ENCODE measurements around the gene ABCG1.
"Not testable (repeated sequence)": the region's sequence is repeated elsewhere in the genome, so short reads cannot be mapped to it uniquely, and the experiment has no call there.

Gene ABCG1

DNA sequence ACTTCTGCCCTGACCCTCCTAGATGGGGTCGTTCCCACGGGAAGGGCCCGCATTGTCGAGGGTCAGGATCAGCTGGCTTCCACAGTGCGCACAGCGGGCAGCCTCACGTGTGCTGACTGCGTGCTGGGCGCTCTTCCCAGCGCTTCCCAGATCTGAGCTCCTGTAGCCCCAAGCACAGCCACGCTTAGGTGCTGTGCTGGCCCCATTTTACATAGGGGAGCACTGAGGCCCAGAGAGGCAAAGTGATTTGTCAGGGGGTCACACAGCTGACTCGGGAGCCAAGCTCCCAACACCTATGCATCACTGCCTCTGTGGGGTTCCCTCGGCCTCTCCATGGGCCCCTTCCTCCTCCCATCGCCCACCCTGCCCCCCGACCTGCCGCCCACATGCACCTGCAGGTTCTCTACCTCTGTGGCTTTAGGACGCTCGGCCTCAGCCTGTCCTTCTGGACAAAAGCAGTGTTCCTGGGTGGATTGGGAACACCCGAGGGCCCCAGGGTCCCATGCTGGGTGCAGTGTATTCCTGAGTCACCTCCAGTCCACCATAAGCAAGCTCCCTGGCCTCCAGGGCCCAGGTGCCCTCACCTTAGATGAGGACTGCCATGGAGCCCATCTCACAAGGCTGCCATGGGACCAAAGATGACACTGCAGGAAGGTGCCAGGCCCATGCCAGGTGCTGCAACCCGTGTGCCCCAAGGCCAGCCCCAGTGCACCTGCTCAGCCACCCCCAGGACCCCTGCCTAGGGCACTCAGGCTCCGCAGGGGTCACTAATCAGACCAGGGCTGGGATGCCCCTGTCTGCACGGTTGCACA is 73.0 kb downstream of the ABCG1 start:
- no peak for DNase-seq (ENCODE audit: low spot score)

DNA sequence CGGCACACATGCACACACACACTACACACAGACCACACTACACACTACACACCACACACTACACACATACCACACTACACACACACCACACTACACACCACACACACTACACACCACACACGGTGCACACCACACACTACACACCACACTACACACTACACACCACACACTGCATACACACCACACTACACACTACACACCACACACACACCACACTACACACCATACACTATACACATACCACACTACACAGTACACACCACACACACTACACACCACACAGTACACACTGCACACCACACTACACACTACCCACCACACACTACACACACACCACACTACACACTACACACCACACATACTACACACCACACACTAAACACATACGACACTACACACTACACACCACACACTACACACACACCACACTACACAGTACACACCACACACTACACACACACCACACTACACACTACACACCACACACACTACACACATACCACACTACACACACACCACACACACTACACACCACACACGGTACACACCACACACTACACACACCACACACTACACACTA is 73.7 kb downstream of the ABCG1 start:
- not testable (repeated sequence) for DNase-seq (ENCODE audit: low spot score)

DNA sequence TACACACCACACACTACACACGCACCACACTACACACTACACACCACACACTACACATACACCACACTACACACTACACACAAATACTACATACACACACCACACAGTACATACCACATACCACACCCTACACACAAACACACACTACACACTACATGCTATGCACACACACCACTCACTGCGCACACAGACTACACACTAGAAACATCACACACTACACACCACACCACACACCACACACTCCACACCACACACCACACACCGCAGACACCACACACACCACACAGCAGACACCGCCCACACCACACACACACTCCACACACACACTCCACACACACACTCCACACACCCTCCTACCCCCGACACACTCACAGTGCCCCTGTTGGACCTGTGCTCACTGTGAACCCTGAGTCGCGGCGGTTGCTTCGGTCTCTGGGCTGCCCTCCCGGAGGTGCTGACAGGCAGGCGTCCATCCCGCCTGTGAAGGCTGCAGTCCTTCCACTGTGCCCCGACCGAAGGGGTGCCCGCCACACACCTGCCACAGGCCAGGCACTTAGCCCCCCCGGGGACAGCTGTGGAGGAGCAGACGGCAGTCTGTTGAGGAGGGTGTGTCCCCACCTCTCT is 74.8 kb downstream of the ABCG1 start:
- no peak for DNase-seq (ENCODE audit: low spot score)

DNA sequence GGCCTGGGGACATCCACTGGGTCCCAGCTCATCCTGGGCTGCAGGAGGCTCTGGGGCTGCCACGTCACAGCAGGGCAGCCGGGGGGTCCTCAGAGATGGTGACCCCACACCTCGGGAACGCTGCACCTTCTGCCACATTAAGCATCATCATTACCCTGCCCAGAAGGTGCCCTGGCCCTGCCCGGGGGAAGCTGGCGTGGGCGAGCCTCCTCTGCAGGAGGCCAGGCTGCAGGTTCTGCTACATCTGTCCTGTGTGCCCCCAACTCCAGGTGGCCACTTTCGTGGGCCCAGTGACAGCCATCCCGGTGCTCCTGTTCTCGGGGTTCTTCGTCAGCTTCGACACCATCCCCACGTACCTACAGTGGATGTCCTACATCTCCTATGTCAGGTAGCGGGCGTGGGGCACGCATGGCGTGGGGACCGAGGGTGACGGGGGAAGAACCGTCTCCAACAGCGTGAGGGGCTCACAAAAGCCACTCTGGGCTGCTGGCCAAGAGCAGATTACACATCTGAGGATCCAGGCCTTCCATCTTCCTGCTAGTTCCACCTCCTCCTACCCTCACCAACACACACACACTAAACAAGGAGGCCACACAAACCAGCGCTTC is 75.4 kb downstream of the ABCG1 start:
- DNase-seq (ENCODE audit: low spot score), result no peak

DNA sequence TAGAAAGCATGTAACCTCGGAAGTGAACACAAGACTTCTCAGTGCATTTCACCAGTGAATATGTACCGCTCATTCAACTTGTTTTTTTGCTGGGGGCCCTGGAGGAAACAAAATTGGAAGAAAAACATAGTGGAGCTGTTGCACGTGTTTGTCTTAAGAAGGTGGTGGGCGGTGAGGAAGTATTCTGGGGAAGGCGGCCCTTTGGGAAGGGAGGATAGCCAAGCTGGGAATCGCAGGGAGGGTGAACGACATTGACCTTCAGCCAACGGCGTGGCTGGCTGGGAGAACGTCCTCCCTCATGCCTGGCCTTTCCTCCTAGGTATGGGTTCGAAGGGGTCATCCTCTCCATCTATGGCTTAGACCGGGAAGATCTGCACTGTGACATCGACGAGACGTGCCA is 76.9 kb downstream of the ABCG1 start:
- no peak for DNase-seq (ENCODE audit: low spot score)

DNA sequence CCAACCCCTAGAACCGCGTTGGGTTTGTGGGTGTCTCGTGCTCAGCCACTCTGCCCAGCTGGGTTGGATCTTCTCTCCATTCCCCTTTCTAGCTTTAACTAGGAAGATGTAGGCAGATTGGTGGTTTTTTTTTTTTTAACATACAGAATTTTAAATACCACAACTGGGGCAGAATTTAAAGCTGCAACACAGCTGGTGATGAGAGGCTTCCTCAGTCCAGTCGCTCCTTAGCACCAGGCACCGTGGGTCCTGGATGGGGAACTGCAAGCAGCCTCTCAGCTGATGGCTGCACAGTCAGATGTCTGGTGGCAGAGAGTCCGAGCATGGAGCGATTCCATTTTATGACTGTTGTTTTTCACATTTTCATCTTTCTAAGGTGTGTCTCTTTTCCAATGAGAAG is 77.6 kb downstream of the ABCG1 start:
- DNase-seq (ENCODE audit: low spot score), result no peak

DNA sequence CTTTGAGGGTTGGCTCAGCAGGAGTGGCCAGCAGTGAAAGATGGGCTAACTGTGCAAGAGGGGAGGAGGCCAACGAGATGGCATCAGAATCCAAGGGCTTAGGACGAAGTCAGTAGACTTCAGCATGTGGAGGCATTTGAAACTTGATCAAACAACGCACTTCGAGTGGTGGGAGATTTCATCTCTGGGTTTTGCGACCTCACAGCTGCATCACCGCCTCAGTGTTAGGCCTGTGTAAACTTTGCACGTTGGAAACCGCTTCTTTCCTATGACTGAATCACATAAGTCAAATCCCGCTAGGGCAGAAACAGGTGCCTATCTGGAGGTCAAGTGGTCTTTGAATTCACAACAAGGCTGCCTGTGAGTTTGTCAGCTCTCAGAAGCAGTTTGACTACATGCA is 78.4 kb downstream of the ABCG1 start:
- no peak for DNase-seq (ENCODE audit: low spot score)

DNA sequence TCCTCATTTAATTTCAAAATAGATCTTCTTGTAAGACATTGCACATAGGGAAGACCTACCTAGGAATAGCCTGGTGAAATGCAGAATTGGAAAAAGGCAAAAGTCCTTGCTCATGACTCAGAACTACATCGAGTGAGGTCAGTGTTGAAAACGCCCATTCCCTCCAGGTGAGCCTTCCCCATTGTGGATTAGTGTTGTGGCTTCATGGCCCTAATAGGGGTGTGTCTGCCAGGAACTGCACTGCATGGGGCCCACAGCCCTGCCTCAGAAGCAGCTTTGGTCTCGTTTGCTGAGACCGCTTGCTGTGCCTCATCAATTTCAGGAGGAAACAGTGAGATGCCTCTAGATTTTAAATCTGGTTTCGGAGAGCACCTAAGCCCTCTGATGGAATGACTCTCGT is 79.3 kb downstream of the ABCG1 start:
- no peak for DNase-seq (ENCODE audit: low spot score)

DNA sequence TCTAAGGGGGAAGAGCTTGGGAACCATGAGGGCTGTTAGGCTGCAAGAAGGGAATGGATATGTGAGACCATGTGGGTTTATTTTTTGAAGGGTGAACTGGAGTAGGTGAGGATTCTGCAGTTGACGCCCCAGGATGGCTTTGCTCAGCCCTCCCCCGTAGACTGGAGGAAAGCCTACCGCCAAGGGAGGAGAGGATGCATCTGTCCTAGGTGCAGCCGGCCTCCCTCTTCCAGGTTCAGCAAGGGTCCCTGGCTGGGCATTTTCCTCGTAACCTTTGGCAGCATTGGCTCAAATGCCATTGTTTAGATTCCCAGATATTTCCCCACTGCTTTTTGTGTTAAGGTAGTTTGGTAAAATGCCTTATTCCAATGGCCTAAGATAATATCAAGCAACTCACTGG is 79.7 kb downstream of the ABCG1 start:
- DNase-seq (ENCODE audit: low spot score), result no peak

DNA sequence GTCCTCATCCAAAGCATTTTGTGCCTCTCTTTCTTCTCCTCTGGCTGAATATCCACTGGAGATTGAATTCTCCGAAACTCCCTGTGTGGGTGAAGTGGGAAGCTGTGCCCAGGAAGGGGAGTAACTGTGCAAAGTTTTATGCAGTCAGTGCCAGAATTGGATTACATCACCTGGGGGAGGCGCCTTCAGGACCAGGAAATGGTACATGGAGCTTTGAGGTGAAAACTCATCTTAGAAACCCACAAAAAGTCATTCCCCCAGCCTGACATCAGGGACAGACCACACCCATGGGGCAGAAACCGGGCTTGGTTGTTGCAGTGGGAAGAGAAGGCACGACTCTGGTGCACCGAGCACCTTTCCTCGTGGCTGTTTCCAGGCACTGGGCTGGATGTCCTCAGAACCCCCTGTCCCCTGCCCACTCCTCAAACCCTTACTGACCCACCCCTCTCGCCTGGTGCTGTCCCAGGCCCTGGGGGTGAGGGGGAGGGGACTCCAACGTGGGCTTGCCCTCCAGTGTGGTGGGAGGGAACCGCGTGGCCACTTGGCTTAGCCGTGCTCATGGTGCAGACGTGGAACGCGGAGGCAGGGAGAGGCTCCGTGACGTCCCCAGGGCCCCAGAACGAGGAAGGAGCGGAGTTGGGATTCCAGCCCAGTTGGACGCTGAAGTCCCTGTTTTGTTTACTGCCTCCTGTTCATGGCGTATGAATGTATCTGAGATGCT is 80.5 kb downstream of the ABCG1 start:
- no peak for DNase-seq (ENCODE audit: low spot score)

DNA sequence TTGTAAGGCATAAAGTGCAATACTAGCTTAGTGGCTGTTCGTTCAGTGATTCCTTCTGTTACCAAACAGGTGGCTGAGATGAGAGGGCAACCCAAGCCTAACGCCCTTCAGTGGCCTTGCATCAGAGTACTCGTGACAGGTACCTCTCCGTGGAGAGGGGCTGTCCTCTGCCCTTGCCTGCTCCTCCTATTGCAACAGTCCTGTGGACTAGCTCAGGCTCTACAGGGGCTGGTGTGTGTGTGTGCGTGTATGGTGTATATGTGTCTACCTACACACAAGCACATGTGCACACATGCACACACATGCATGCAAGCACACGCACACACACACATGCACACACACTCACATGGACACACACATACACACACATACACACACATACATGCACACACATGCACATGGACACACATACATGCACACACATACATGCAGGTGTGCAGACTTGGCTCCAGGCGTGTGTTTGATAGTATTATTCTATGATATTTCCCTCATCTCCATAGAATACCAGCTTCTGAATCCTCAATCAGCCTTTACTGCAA is 81.2 kb downstream of the ABCG1 start:
- DNase-seq (ENCODE audit: low spot score), result no peak

DNA sequence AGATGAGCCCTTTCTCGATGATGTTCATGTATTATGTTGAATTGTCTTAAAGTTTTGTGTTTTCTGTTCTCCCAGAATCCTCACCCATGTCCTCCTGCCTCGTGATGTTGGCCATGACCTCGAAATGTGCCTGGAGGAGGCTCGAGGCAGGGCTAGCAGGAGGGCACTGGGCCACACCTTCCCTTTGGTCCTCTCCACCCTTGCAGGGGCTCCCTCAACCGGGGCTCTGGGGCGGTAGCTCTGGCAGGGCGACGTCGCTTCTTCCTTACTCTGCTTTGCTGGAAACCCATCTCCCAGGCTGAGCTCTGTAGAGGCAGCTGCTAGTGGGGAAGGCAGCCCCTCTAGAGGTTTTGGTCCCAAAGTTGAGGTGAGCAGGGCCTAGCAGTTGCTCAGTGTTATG is 82.0 kb downstream of the ABCG1 start:
- no peak for DNase-seq (ENCODE audit: low spot score)

DNA sequence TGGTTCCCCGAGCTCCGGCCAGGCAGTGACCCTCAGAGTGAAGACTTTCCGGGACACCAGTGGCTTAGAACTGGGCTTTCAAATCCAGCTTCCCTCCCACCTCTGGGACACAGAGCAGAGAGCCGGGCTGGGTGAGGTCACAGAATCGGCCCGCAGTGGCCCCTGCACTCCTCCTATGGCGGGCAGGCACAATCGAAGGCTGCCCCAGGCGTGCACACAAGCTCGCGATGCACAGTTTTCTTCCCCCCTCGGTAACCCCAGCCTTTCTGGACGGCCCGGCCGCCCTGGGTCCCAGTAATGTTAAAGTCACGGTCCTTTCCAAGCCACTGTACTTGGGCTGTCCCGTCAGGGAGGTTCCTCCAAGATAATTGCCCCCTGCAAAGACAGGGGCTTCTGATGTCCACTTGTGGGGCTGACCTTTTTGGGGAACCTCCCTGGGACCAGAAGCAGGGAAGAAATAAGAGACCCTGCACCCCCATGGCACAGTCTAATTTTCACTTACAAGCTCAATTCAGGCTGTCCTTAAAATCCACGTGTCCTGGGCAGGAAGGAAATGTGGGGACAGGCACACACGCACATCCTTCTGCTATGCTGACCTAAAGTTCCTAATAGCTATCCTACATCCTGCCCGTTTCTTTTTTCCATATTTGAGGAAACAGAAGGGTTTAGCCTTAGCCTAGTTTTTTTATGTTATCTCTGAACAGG is 82.6 kb downstream of the ABCG1 start:
- no peak for DNase-seq (ENCODE audit: low spot score)

DNA sequence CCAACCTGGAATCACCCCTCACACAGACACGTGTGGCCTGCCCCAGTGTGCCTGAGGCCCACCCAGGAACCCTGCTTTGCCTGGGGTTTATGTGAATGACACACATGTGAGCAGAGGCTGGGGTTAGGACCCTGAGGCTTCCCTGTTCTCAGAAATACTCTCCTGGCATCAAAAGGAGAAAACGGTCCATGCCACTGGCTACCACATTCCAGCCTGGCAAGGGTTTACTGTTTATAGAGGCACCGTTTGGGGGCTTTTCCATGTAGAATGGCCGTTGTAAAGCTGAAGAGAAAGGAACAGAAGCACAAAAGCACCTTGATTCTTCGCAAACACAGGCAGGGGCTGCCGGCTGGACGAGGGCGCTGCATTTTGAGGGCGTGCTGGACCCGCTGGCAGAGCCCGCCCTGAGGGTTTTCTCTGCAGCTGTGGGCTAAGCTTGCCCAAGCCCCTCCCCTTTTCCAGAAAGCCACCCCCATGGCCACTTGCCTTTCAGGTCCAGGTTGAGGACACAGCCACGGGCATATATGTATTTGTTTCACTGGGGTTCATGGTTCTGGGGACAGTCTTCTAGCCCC is 83.2 kb downstream of the ABCG1 start:
- no peak for DNase-seq (ENCODE audit: low spot score)

DNA sequence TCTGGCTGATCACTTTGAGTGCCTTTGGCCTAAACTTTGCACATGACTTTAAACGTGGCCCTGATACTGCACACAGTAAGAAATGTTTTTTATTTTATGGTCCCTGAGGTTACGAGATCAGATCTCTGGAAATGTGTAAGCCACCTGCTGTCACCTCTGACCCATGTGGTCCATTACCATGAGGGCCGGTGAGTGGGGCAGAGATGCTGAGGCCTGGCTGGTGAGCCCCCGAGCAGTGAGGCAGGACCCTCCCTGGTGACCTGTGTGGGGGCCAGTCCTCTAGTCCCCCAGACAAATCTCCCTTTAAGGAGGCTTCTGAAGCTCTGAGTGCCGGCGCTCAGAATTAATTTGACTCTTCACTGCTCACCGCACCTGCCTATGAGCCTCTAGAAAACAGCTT is 83.9 kb downstream of the ABCG1 start:
- DNase-seq (ENCODE audit: low spot score), result no peak

DNA sequence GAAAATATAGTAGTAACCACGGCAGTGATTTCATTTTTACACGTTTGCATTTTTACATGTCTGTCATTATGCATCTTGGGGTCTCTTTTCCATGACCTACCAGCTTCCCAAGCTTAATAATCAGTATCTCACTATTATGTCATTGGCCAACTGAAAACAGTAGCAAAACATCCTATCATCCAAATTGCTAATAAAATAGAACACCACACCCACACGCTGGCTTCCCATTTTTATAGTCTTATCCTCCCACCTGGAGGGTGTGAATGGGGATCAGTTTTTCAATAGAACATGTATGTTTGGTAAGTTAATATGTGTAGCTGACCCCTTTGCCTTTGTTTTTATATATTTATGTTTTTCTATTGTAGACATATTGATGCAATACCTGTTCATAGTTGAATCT is 84.5 kb downstream of the ABCG1 start:
- no peak for DNase-seq (ENCODE audit: low spot score)

DNA sequence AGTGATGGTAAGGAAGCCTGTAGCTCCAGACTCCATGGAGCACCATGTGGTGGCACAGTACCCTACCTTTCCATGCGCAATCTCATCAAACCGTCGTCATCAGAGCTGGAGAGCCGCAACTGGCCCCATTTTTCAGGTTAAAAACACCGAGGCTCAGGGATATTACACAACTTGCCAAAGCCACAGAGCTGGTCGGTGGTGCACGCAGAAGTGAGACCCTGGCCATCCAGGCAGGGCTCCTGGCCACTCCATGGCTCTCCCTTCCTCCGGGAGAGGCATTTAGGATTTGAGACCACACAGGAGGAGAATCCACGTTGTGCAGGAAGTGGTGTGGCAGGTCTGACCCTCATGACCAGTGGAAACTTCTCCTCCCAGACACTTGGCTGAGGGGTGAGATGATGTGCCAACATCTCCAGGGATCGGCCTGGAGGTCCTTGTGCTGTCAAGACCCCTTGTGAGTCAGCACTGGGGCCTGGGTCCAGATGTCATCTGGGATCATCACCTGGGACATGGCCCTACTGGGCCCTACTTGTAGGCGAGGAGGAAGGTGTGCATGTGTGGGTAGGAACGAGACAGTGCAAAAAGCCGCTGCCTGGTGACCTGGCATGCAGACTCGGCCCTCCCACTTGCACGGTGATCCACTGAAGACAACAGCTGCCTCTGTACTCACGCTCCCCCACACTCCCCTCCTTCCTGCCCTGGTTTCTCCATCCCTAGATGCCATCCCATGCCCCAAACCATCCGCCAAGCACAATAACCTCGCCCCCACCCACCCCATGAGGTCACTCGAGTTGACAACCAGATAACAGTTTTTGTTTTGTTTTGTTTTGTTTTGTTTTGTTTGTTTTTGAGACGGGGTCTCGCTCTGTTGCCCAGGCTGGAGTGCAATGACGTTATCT is 85.9 kb downstream of the ABCG1 start:
- DNase-seq (ENCODE audit: low spot score), result no peak

DNA sequence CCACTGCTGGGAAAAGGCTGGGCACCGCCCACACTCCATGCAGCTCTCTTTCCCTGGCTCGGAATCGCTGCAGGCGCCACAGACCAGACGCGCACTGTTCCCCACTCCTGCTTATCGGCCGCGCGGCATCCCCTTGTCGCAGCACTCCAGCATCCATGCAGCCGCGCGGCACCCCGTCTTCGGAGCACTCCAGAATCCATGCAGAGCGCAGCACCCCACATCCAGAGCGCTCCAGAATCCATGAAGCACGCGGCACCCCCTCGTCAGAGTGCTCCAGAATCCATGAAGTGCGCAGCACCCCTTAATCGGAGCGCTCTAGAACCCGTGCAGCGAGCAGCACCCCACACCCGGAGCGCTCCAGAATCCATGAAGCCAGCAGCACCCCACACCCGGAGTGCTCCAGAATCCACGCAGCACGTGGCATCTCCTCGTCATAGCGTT is 86.8 kb downstream of the ABCG1 start:
- no peak for DNase-seq (ENCODE audit: low spot score)

DNA sequence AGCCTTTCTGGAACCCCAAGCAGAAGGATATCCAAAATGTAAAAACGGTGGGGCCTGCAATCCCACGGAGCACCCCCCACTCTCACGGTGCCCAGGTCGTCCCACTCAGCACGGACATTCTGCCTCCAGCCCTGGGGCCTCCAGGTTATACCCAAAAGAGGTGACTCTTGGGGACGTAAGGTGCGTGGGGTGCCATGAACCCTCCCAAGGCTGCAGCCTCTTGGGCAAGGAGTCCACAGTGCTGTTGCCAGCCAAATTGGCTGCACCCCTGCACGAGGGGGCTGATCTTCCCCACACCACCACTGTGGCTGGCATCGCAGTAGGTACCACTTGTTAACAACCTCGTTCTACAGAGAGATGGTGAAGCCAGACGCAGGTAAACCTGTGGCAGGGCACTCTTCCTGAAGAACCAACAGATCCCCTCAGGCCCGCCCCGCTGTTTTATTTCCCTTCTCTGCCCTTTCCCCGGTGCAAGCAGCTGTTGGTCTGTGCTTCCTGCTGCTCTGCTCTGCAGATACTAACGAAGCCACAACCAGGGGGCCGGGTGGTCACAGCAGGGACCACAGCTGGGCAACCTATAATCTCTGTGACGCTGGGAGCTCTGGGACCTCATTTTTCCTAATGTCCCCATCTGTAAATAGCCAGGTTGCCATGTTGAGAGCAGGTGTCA is 87.6 kb downstream of the ABCG1 start:
- no peak for DNase-seq (ENCODE audit: low spot score)

DNA sequence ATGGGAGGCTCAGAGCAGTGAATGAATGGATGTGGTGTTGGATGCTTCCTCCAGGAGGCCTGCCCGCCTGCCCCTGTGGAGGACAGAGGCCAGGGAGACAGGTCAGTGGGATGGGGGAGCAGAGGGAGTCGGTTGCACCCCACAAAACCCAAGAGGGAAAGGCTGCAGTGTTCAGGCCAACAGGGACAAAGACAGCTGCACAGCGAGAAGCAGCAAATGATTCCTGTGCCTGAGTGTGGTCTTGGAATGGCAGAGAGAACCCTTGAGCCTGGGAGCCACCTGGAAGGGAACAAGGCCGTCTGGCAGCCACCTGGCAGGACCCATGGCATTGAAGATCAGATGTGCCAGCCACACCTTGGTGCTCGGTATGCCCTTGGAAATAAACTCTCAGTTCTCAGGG is 88.2 kb downstream of the ABCG1 start:
- no peak for DNase-seq (ENCODE audit: low spot score)
